ENCODE measurements around the gene LARP4B.

Gene LARP4B

GRCh38 chr10:805620-806305 lies 125.7 kb downstream of the LARP4B start:
- DNase-seq: no peak

- no peak for DNase-seq
These were observed 126.5 kb downstream of the LARP4B start for GRCh38 chr10:804787-805619.

GRCh38 chr10:804191-804781 lies 127.2 kb downstream of the LARP4B start:
- DNase-seq: no peak

GRCh38 chr10:803041-803741 lies 128.3 kb downstream of the LARP4B start:
- no peak for DNase-seq

- no peak for DNase-seq
These were observed 129.0 kb downstream of the LARP4B start for GRCh38 chr10:802506-802905.

GRCh38 chr10:797179-797578 lies 134.3 kb downstream of the LARP4B start:
- DNase-seq: no peak

- DNase-seq: no peak
These were observed 135.3 kb downstream of the LARP4B start for GRCh38 chr10:796233-796632.

GRCh38 chr10:794382-794956 lies 137.0 kb downstream of the LARP4B start:
- no peak for DNase-seq

GRCh38 chr10:792792-793100 lies 138.8 kb downstream of the LARP4B start:
- DNase-seq: no peak

- DNase-seq: no peak
These were observed 139.3 kb downstream of the LARP4B start for GRCh38 chr10:792083-792791.

GRCh38 chr10:791639-792038 lies 139.9 kb downstream of the LARP4B start:
- no peak for DNase-seq

- no peak for DNase-seq
These were observed 140.5 kb downstream of the LARP4B start for GRCh38 chr10:790821-791551.

GRCh38 chr10:789831-790701 lies 141.4 kb downstream of the LARP4B start:
- DNase-seq: no peak

GRCh38 chr10:788796-789748 lies 142.4 kb downstream of the LARP4B start:
- DNase-seq: no peak

- no peak for DNase-seq
These were observed 143.4 kb downstream of the LARP4B start for GRCh38 chr10:787933-788651.

- DNase-seq: no peak
These were observed 144.7 kb downstream of the LARP4B start for GRCh38 chr10:786633-787474.

- no peak for DNase-seq
These were observed 145.7 kb downstream of the LARP4B start for GRCh38 chr10:785861-786214.
